Measurements from ENCODE around the gene IFNLR1.

GRCh38 chr1:24120965-24121364 lies 66.1 kb downstream of the IFNLR1 start:
- TF ChIP-seq POLR2AphosphoS5 (IDR thresholded peaks at IDR 0.05; ENCODE audit: low read depth, low read length) (no peak), CTCF (IDR thresholded peaks at IDR 0.05; ENCODE audit: control extremely low read depth in 1 of 3, insufficient read depth in 1 of 3, low read depth in 1 of 3, low read length in 3 of 3) (no peak), RAD21 (IDR thresholded peaks at IDR 0.05 in 1 of 2, conservative IDR thresholded peaks at IDR 0.05 in 1 of 2; ENCODE audit: low read depth in 2 of 2, low read length in 2 of 2) (no peak), EP300 (IDR thresholded peaks at IDR 0.05; ENCODE audit: borderline replicate concordance in 1 of 2, low read depth in 2 of 2, low read length in 2 of 2) (no peak), HDAC2 (IDR thresholded peaks at IDR 0.05; ENCODE audit: borderline replicate concordance in 1 of 2, low read depth in 2 of 2, low read length in 2 of 2) (no peak)

All from H1 (cell line).